Mucosa of descending colon (tissue), 3 donors: ENCODE measurements around the gene ZC3H7B. TPM values are rescaled to one million over a fixed set of nuclear protein-coding genes. Genes with fewer than 3 reads are reported as not detected.

Experiments used
- ATAC-seq: fragments of 200-7000 bp; cut with Tn5 transposase; one replicate; pipeline ENCODE4 v1.9.1; 2020; ENCODE audit warnings: mild to moderate bottlenecking, moderate library complexity
- DNase-seq, 3 donors: peaks; one replicate each; pipeline ENCODE4 v3.0.0-alpha.2; 2020
- H3K36me3 ChIP-seq: fragments of 200-600 bp; one replicate; pipeline ENCODE4 v1.8.0; 2021; ENCODE audit warnings: low read depth, mild to moderate bottlenecking
- H3K4me1 ChIP-seq: fragments of 200-600 bp; one replicate; pipeline ENCODE4 v1.8.0; 2021; ENCODE audit warnings: low read depth, mild to moderate bottlenecking
- H3K4me3 ChIP-seq: fragments of 200-600 bp; one replicate; pipeline ENCODE4 v1.8.0; 2021; ENCODE audit warnings: mild to moderate bottlenecking
- H3K9me3 ChIP-seq: fragments of 200-600 bp; one replicate; pipeline ENCODE4 v1.8.0; 2021; ENCODE audit warnings: mild to moderate bottlenecking
- CTCF ChIP-seq: fragments of 200-600 bp; IDR thresholded peaks from one replicate; pipeline ENCODE4 v1.8.0; 2022; ENCODE audit warnings: antibody characterized with exemption, mild to moderate bottlenecking
- intact Hi-C, 2 donors: fragments of 100-400 bp; cut with DNase I in 1 of 2; cut with micrococcal nuclease in 1 of 2; formaldehyde crosslinking; loops; one replicate each; pipeline versions ENCODE4 v1.11.0 to v1.11.1; 2022; cut with DNase I, micrococcal nuclease
- total RNA-seq, 3 donors: library from RNA; stranded (reverse); fragmentation: NEBNext Ultra II Directional in 2 of 3; extraction: Animal tissue kit (Norgen Biotek cat#: 25700) in 2 of 3; gene quantifications; one replicate each; pipeline versions ENCODE4 v1.2.1 to v1.2.4, GENCODE V29; 2021 to 2023
- donor health status: DM: no; HTN: no; CAD: no; lungs with moderate emphysema.
- donor health status: DM: no; HTN: no; CAD: no.
- donor health status: DM: no; HTN: yes; CAD: no.

Gene ZC3H7B
- total RNA-seq, 3 donors from 2014 or later = 37.8 to 57.5 (median 39.3) TPM

GRCh38 chr22:41380993-41381328 lies 79.6 kb downstream of the ZC3H7B start:
- ATAC-seq = peak; percentile 50
- H3K9me3 ChIP-seq = no peaks in the 10 kb centered on the region
- DNase-seq = peak in 1 of 3 donors; percentile 71
- no peaks in the 10 kb centered on the region for H3K36me3 ChIP-seq
- peaks cover 25% of the 10 kb centered on the region for H3K4me1 ChIP-seq
- no peak overlapping the region for H3K4me3 ChIP-seq
- intact Hi-C loops = no loop called here
- TF ChIP-seq CTCF = no peak

- intact Hi-C loops = no loop called here
- H3K4me3 ChIP-seq = peak within 1 kb of the TSS; percentile 48
- H3K9me3 ChIP-seq = no peaks in the 10 kb centered on the region
- peak; percentile 88 for ATAC-seq
- H3K4me1 ChIP-seq = peaks cover 25% of the 10 kb centered on the region
- TF ChIP-seq CTCF = no peak
- H3K36me3 ChIP-seq = no peaks in the 10 kb centered on the region
- peak; percentile 98 to 99 (median 99) for DNase-seq
Measured at GRCh38 chr22:41381329-41382097, 80.2 kb downstream of the ZC3H7B start, which contains the start of gene TEF. Gene TEF (plus strand): TSS chr22:41381942. CDS start chr22:41382045, 103 bp downstream.

- H3K4me3 ChIP-seq = peak overlapping the region; percentile 48
- H3K9me3 ChIP-seq = no peaks in the 10 kb centered on the region
- H3K36me3 ChIP-seq = no peaks in the 10 kb centered on the region
- intact Hi-C loops = no loop called here
- TF ChIP-seq CTCF = no peak
- peak; percentile 62 for ATAC-seq
- peak; percentile 74 to 87 (median 83) for DNase-seq
- H3K4me1 ChIP-seq = peaks cover 25% of the 10 kb centered on the region
Measured at GRCh38 chr22:41382098-41382578, 80.8 kb downstream of the ZC3H7B start.

- H3K4me3 ChIP-seq = peak overlapping the region; percentile 48
Measured at GRCh38 chr22:41382610-41383009, 81.3 kb downstream of the ZC3H7B start.

GRCh38 chr22:41383085-41383484 lies 81.8 kb downstream of the ZC3H7B start:
- Histone ChIP-seq H3K36me3 (peaks cover 2% of the 10 kb centered on the region), H3K4me3 (no peak overlapping the region), H3K4me1 (peaks cover 25% of the 10 kb centered on the region), H3K9me3 (no peaks in the 10 kb centered on the region)
- TF ChIP-seq CTCF = no peak
- ATAC-seq (no peak), DNase-seq (no peak)
- intact Hi-C loops = no loop called here

More at GRCh38 chr22:41382610-41383009, 81.3 kb downstream of the ZC3H7B start:
- Histone ChIP-seq H3K4me1 (peaks cover 25% of the 10 kb centered on the region), H3K36me3 (no peaks in the 10 kb centered on the region), H3K9me3 (no peaks in the 10 kb centered on the region)
- intact Hi-C loops = no loop called here
- TF ChIP-seq CTCF = no peak
- ATAC-seq (no peak), DNase-seq (peak in 1 of 3 donors; percentile 38)
